ENCODE data around the gene PTN. TPM values are rescaled to one million over a fixed set of nuclear protein-coding genes. Genes with fewer than 3 reads are reported as not detected.
A peak's percentile ranks its signal among the peaks of the same experiment; 100 is the strongest.

PTN gene
- total RNA-seq, 2 donors from 2014 or later = 1.6 to 5.7 TPM

GRCh38 chr7:137295739-137296324, 47.7 kb downstream of the PTN start:
- 31 to 37% methylated on average over 2 of the region's 2 CpGs for WGBS, 2 donors
- H3K36me3 ChIP-seq (replicated peaks in 1 of 2; ENCODE audit: insufficient read depth in 1 of 2, low read depth in 2 of 2) = no peaks in the 10 kb centered on the region
- H3K27me3 ChIP-seq = no peaks in the 10 kb centered on the region
- H3K27ac ChIP-seq = no peak overlapping the region
- no peak for DNase-seq
- no peaks in the 10 kb centered on the region for H3K9me3 ChIP-seq
- intact Hi-C loops (cut with DNase I) = no loop called here
- peaks cover 21% of the 10 kb centered on the region for H3K4me1 ChIP-seq
- H3K4me3 ChIP-seq = no peak overlapping the region
- no peak for ATAC-seq
- TF ChIP-seq POLR2A (IDR thresholded peaks at IDR 0.05) (no peak), CTCF (IDR thresholded peaks at IDR 0.05) (no peak)

GRCh38 chr7:137289101-137289500, 54.4 kb downstream of the PTN start:
- no peaks in the 10 kb centered on the region for H3K4me1 ChIP-seq
- H3K27me3 ChIP-seq = no peaks in the 10 kb centered on the region
- DNase-seq (no peak), ATAC-seq (no peak)
- TF ChIP-seq POLR2A (IDR thresholded peaks at IDR 0.05) (no peak), CTCF (IDR thresholded peaks at IDR 0.05) (no peak)
- intact Hi-C loops (cut with DNase I) = no loop called here
- no peak overlapping the region for H3K27ac ChIP-seq
- H3K9me3 ChIP-seq = no peaks in the 10 kb centered on the region
- WGBS, 2 donors = 55 to 61% methylated on average over 4 of the region's 4 CpGs
- no peak overlapping the region for H3K4me3 ChIP-seq
- H3K36me3 ChIP-seq (replicated peaks in 1 of 2; ENCODE audit: insufficient read depth in 1 of 2, low read depth in 2 of 2) = no peaks in the 10 kb centered on the region

GRCh38 chr7:137287651-137288258, 55.8 kb downstream of the PTN start:
- Histone ChIP-seq H3K9me3 (no peaks in the 10 kb centered on the region), H3K4me1 (no peaks in the 10 kb centered on the region), H3K36me3 (replicated peaks in 1 of 2; ENCODE audit: insufficient read depth in 1 of 2, low read depth in 2 of 2) (no peaks in the 10 kb centered on the region), H3K4me3 (no peak overlapping the region), H3K27ac (no peak overlapping the region), H3K27me3 (no peaks in the 10 kb centered on the region)
- DNase-seq (no peak), ATAC-seq (no peak)
- intact Hi-C loops (cut with DNase I) = no loop called here
- TF ChIP-seq CTCF (IDR thresholded peaks at IDR 0.05) (peak in 1 of 7 experiments; percentile 9), POLR2A (IDR thresholded peaks at IDR 0.05) (no peak)
- WGBS, 2 donors = 57 to 67% methylated on average over 3 of the region's 3 CpGs

- H3K27me3 ChIP-seq = no peaks in the 10 kb centered on the region
- no peaks in the 10 kb centered on the region for H3K36me3 ChIP-seq (replicated peaks in 1 of 2; ENCODE audit: insufficient read depth in 1 of 2, low read depth in 2 of 2)
- H3K4me3 ChIP-seq = no peak overlapping the region
- TF ChIP-seq CTCF (IDR thresholded peaks at IDR 0.05) (no peak), POLR2A (IDR thresholded peaks at IDR 0.05) (no peak)
- DNase-seq (no peak), ATAC-seq (no peak)
- intact Hi-C loops (cut with DNase I) = no loop called here
- H3K4me1 ChIP-seq = no peaks in the 10 kb centered on the region
- 71 to 76% methylated on average over 6 of the region's 6 CpGs for WGBS, 2 donors
- H3K9me3 ChIP-seq = no peaks in the 10 kb centered on the region
- no peak overlapping the region for H3K27ac ChIP-seq
These were observed 60.4 kb downstream of the PTN start for GRCh38 chr7:137283153-137283552.

GRCh38 chr7:137282043-137282442, 61.5 kb downstream of the PTN start:
- Histone ChIP-seq H3K36me3 (replicated peaks in 1 of 2; ENCODE audit: insufficient read depth in 1 of 2, low read depth in 2 of 2) (no peaks in the 10 kb centered on the region), H3K9me3 (no peaks in the 10 kb centered on the region), H3K27ac (no peak overlapping the region), H3K27me3 (no peaks in the 10 kb centered on the region), H3K4me1 (no peaks in the 10 kb centered on the region), H3K4me3 (no peak overlapping the region)
- DNase-seq (no peak), ATAC-seq (no peak)
- TF ChIP-seq POLR2A (IDR thresholded peaks at IDR 0.05) (no peak), CTCF (IDR thresholded peaks at IDR 0.05) (no peak)
- intact Hi-C loops (cut with DNase I) = no loop called here
